Stimulated activated CD4-positive, alpha-beta T cell treated with anti-CD3 and anti-CD28 coated beads, Interleukin-1b, Interleukin-23, amount 100 ng/mL, for 4 hours (primary cell): ENCODE data around the gene SMTN.
"Not testable (repeated sequence)": the region's sequence is repeated elsewhere in the genome, so short reads cannot be mapped to it uniquely, and the experiment has no call there.

Source experiments
- DNase-seq, 2 donors: peaks; one replicate each; pipeline ENCODE4 v3.0.0-alpha.2; 2020; ENCODE audit warnings: low read depth in 2 of 2

Gene SMTN

DNA sequence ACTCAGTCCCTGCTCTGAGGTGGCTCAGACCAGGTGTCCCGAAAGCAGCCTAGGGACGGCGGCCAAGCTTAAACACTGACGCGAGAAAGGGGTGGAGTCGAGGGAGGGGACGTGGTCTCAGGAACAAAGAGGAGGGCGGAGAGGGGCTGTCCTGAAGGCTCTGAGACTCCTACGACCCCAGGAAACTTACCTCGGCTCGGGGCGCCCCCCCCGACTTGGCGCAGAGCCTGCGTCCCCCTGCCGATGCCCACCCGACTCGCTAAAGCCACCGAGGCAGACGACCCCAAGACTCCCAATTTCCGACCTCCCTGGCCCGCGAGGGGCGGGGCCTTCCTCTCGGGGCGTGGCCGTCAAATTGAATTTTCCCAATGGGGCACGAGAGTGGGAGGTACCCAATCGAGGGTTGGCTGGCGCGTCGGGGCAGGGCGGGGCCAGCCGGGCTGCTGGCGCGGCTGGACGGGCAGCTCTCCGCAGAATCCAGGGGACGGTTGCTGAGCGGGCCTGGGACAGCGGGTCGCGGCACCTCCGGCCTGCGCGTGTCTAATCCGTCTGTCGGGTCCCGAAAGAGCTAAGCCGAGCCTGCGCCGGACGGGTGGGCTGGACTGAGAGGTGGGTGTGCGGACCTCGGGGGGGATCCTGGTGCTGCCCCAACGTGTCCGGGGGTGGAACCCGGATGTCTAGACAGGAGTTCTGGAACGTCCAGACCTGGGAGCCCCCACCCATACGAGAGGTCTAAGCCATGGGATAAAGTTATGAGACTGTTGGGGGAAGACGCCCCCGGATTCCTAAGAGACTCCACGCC, at the start of gene SMTN:
Gene SMTN (plus strand): TSS at position 471 of the 802 bp plus-strand sequence. CDS start 1,941 bp downstream, outside the sequence.
- peak; percentile 80 to 82 for DNase-seq

DNA sequence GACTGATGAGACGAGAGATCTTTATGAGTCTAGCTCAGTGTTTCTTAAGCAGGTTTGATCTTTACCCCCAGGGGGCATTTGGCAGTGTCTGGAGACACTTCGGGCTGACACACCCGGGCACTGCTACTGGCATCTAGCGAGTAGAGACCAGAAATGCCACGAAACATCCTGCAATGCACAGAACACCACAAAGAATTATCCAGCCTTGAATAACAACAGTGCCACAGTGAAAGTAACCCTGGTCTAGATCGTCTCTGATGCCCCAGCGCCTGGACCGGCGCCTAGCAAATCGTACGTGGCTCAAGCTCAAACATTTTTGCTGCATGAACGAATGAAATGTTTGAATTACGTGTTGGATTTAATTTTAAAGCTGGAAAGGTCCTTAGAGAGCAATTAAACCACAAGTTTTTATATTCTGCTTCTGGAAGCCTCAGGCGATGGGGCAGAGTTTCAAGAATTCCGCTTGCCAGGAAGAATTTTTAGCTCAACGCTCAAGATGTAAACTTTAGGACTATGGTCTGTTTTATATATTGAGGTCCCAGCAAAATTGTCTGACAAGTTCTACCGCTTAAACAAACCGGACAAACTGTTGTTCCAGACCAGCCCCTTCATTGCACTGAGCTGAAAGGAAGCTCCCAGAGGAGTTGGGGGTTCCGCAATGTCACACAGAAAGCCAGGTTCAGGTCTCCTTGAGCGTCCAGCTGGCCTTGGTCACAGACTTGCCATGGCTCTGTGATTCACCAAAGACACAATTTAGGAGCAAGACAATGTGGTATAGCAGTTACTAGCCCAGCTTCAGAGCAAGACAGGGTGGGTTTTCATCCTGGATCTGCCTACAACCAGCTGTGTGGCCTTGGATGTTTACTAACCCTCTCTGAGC, 44.2 kb upstream of the SMTN start:
- DNase-seq = no peak

- DNase-seq = no peak
These were observed 42.4 kb upstream of the SMTN start for GRCh38 chr22:31038686-31039085.

GRCh38 chr22:31039393-31039792, 41.7 kb upstream of the SMTN start:
- no peak for DNase-seq

- no peak for DNase-seq
These were observed 40.3 kb upstream of the SMTN start for GRCh38 chr22:31040542-31041398.

DNA sequence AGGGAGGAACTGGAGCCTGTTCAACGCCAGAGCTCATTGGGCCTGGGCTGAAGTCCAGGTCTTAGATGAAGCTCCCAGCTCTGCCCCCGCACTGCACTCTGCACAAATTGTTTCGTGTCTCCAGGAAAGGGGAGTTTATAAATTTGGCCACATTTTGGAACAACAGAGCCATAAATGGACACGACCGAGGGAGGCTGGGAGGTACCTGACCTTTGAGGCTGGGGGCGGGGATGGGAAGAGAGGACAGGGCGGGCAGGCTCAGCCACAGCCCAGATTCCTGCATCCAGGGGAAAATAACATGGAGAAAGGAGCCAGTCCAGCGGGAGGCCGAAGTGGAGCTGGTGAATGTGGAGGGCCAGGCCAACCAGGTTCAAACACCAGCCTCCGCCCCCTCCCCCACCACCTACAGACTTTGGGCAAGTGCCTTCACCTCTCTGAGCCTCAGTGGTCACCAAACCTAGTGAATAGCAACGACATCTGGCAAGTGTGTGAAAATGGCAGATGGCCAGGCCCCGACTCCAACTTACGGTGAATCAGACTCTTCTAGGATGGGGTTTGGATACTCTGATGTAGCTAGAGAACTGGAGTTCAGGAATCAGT, 36.8 kb upstream of the SMTN start:
- no peak for DNase-seq

DNA sequence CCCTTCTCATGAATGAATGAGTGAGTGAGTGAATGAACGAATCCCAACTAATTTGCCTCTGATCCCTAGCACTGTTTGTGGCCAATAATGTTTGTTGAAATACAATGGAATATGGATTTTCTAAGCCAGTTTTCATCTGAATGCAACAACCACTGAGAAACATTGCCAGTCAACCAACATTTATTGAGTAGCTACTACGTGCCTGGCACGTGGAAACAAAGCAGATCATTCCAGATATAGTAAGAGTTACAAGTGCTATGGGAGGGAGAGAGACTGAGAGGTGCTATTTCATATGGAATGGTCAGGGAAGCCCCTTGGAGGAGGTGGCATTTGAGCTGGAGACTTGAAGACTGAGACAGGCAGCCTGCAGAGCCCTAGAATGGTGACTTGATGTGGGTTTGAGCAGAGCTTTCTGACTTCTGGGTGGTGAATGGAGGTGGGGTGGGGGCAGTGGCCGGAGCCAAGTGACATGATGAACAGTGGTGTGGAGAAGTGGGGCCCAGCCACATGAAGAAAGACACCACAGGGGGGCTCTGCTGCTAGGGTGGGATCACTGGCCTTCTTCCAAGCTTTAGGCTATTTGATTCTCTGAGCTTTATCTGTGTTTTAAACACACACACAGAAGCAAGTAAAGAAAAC, 35.1 kb upstream of the SMTN start:
- DNase-seq = no peak

DNA sequence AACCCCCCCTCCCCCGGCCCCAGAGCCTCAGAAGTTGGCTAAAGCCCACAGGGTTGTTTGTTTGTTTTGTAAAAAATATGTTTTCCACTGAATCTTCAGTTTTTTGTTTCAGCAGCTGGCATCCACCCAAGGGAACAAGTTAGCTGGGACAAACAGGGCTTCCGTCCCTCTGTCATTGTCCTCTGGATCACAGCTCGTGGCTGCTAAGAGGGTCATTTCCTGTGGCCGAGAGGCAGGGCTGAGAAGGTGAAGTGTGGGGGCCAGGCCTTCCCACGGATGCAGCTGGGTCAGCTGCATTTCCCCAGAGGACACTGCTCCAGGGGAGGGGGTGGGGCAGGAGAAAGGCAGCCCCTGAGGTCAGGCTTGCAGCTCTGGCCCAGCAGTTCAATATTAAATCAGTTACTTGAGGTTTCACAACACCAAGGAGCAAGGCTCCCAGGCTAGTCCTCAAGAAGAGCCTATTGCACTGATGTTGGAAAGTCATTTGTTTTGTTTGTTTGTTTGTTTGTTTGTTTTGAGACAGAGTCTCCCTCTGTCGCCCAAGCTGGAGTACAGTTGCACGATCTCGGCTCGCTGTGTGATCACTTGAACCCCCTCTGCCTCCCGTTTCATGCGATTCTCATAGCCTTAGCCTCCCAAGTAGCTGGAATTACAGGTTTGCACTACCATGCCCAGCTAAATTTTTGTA, 34.4 kb upstream of the SMTN start:
- DNase-seq = no peak

GRCh38 chr22:31048570-31048969, 32.5 kb upstream of the SMTN start:
- no peak for DNase-seq

GRCh38 chr22:31049815-31050420, 31.2 kb upstream of the SMTN start:
- no peak for DNase-seq

DNA sequence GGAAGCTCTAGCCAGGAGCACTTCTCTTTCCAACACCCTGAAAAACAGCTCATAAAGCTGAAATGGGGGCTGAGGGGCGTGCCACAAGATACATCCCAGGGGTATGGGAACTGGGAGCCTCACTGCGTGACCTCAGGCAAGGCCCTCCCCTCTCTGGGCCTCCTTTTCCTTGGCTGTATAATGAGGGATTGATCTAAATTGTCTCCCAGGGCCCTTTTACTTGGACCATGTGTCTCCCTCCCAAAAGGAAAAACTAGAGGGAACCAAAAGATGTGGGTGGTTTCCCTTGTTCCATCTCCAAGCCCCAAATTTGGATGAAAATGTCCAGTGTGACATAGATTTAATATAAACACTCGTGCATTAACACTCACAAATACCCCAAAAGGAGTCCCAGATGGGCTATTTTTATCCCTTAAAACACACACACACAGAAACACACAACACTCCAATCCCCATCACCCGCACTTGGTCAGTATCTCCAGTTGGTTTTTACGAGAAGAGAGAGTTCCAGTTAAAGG, 25.9 kb upstream of the SMTN start:
- DNase-seq = no peak

GRCh38 chr22:31055635-31056159, 25.4 kb upstream of the SMTN start:
- DNase-seq = no peak

DNA sequence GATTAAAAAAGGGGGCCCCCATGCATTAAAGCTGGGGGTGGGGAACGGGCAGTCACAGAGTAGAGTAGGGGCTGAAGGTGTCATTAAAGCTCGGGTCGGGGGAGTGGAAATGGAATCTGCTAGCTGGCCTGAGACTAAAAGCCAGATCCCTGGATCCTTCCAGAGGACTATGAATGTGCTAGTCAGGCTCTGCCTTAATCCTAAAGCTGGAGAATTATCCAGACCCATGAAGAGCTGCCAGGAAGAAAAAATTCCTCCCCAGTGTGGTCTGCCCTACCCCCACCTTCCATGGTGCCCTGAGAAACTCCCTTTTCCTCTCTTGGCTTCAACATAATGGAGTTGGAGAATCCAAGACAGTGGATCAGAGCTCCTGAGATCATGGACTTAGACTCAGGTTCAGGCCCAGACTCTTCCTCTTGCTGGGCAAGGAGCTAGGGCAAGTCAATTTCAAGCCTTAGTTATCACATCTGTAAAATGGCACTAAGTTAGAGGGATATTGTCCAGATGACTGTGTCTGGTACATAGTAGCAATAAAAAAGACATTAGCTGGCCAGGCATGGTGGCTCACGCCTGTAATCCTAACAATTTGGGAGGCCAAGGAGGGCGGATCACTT, 24.0 kb upstream of the SMTN start:
- DNase-seq = no peak

DNA sequence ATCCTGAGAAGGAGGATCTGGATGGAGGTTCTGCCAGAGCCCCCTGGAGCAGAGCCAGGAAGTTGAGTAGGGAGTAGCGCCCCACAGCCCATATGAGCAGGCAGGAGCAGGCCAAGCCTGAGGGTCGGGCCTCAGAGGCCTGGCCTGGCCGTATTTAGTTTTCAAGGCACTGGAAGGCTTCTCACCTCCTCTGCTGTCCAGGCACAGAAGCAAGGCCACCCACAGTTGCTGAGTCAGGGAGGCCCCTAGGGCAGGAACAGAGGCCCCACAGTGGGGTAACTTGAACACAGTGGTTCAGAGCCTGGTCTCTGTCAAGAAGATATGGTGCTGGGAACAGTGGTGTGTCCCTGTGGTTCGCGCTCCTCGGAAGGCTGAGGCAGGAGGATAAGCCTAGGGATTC, 21.5 kb upstream of the SMTN start:
- DNase-seq = not testable (repeated sequence)

DNA sequence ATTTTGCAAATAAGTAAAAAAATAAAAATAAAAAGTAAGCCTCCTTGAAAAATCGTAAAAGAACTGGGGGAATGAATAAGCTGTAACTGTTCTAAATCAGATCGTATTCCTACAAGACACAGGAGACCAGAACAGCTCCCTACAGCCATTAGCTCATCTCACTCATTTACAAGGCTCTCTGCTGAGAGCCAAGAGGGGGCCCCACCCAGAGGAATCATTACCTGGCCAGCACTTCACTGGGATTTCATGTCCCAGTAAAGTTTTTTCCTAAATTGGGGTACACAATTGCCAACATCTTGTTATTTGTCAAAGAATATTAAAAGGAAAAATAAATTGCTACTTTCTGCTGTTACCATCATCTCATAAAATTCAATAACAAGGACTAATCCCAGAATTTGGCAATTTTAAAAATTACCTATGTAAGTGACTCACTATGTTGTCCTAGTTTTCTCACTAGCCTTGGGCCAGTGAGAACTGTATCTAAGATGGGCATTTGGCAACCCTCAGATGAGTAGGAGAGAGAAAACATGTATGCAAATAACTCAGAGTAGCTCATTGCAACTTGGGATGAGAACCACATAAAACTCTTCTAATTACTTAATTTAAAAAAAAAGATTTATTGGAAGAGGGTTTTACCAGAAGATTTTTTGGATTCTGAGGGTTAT, 18.4 kb upstream of the SMTN start:
- DNase-seq = no peak

GRCh38 chr22:31064369-31064768, 16.7 kb upstream of the SMTN start:
- DNase-seq = no peak

GRCh38 chr22:31068970-31069369, 12.1 kb upstream of the SMTN start:
- no peak for DNase-seq

- not testable (repeated sequence) for DNase-seq
These were observed 11.3 kb upstream of the SMTN start for GRCh38 chr22:31069691-31070314.
